Activated CD4-positive, alpha-beta T cell treated with anti-CD3 and anti-CD28 coated beads, Interleukin-2, amount 10 ng/mL, durations not matched to agents 24 days and 14 days (primary cell): Measurements from ENCODE around the gene MSI2. TPM values are rescaled to one million over a fixed set of nuclear protein-coding genes. Genes with fewer than 3 reads are reported as not detected.

Experiments used
- DNase-seq: peaks from one replicate; pipeline ENCODE4 v3.0.0; 2022
- H3K27ac Mint-ChIP-seq: one replicate; pipeline ENCODE4 v1.8.0; 2022; ENCODE audit warnings: mild to moderate bottlenecking, mixed read lengths
- H3K27me3 Mint-ChIP-seq: one replicate; pipeline ENCODE4 v1.8.0; 2022; ENCODE audit warnings: mixed read lengths
- H3K36me3 Mint-ChIP-seq: one replicate; pipeline ENCODE4 v1.8.0; 2022; ENCODE audit warnings: low read depth, mild to moderate bottlenecking, mixed read lengths
- H3K4me1 Mint-ChIP-seq: one replicate; pipeline ENCODE4 v1.8.0; 2021; ENCODE audit warnings: mixed read lengths
- H3K4me3 Mint-ChIP-seq: one replicate; pipeline ENCODE4 v1.8.0; 2022; ENCODE audit warnings: mild to moderate bottlenecking, moderate library complexity, mixed read lengths
- H3K9me3 Mint-ChIP-seq: one replicate; pipeline ENCODE4 v1.8.0; 2021; ENCODE audit warnings: mixed read lengths
- intact Hi-C: fragments of 100-400 bp; cut with micrococcal nuclease; formaldehyde crosslinking; loops from one replicate; pipeline ENCODE4 v1.15.1; 2023
- total RNA-seq: library from RNA; stranded (reverse); gene quantifications from 2 replicates; pipeline ENCODE4 v1.2.3, GENCODE V29; 2022

Gene MSI2
- total RNA-seq, 1 donor from 2014 or later: 172 TPM

GRCh38 chr17:57511475-57512123 lies 255.3 kb downstream of the MSI2 start:
- intact Hi-C loops: loop anchor here (10.0 kb wide), 1 partner anchor 267 kb away; no protein-coding TSS in a partner anchor
- H3K9me3 Mint-ChIP-seq: no peaks in the 10 kb centered on the region
- H3K36me3 Mint-ChIP-seq: peaks cover 8% of the 10 kb centered on the region
- peaks cover 29% of the 10 kb centered on the region for H3K4me1 Mint-ChIP-seq
- H3K4me3 Mint-ChIP-seq: no peak overlapping the region
- no peak for DNase-seq
- H3K27me3 Mint-ChIP-seq: no peaks in the 10 kb centered on the region
- no peak overlapping the region for H3K27ac Mint-ChIP-seq

- Mint-ChIP-seq H3K4me1 (peaks cover 29% of the 10 kb centered on the region), H3K9me3 (no peaks in the 10 kb centered on the region), H3K27ac (no peak overlapping the region), H3K36me3 (peaks cover 8% of the 10 kb centered on the region), H3K4me3 (no peak overlapping the region), H3K27me3 (no peaks in the 10 kb centered on the region)
- intact Hi-C loops: loop anchor here (10.0 kb wide), 1 partner anchor 267 kb away; no protein-coding TSS in a partner anchor
- DNase-seq: no peak
Observed at GRCh38 chr17:57512258-57512657, 255.9 kb downstream of the MSI2 start.

GRCh38 chr17:57512691-57513090 lies 256.4 kb downstream of the MSI2 start:
- peaks cover 29% of the 10 kb centered on the region for H3K4me1 Mint-ChIP-seq
- no peaks in the 10 kb centered on the region for H3K27me3 Mint-ChIP-seq
- no peak for DNase-seq
- no peak overlapping the region for H3K27ac Mint-ChIP-seq
- H3K9me3 Mint-ChIP-seq: no peaks in the 10 kb centered on the region
- H3K4me3 Mint-ChIP-seq: no peak overlapping the region
- H3K36me3 Mint-ChIP-seq: peaks cover 8% of the 10 kb centered on the region
- intact Hi-C loops: loop anchor here (10.0 kb wide), 1 partner anchor 268 kb away; no protein-coding TSS in a partner anchor

- no peak overlapping the region for H3K4me3 Mint-ChIP-seq
- peaks cover 7% of the 10 kb centered on the region for H3K36me3 Mint-ChIP-seq
- no peaks in the 10 kb centered on the region for H3K9me3 Mint-ChIP-seq
- H3K4me1 Mint-ChIP-seq: peaks cover 24% of the 10 kb centered on the region
- intact Hi-C loops: loop anchor here (10.0 kb wide), 1 partner anchor 269 kb away; no protein-coding TSS in a partner anchor
- no peak for DNase-seq
- peak overlapping the region; percentile 56 for H3K27ac Mint-ChIP-seq
- no peaks in the 10 kb centered on the region for H3K27me3 Mint-ChIP-seq
Observed at GRCh38 chr17:57513569-57513968, 257.2 kb downstream of the MSI2 start.

GRCh38 chr17:57514614-57515013 lies 258.3 kb downstream of the MSI2 start:
- peaks cover 22% of the 10 kb centered on the region for H3K4me1 Mint-ChIP-seq
- intact Hi-C loops: loop anchor here (10.0 kb wide), 1 partner anchor 270 kb away; no protein-coding TSS in a partner anchor
- peak overlapping the region; percentile 51 for H3K27ac Mint-ChIP-seq

GRCh38 chr17:57515662-57516211 lies 259.4 kb downstream of the MSI2 start:
- Mint-ChIP-seq H3K27ac (no peak overlapping the region), H3K4me1 (peaks cover 19% of the 10 kb centered on the region), H3K27me3 (no peaks in the 10 kb centered on the region), H3K36me3 (peaks cover 5% of the 10 kb centered on the region), H3K9me3 (no peaks in the 10 kb centered on the region), H3K4me3 (no peak overlapping the region)
- intact Hi-C loops: loop anchor here (10.0 kb wide), 1 partner anchor 271 kb away; no protein-coding TSS in a partner anchor
- DNase-seq: no peak

More at GRCh38 chr17:57514614-57515013, 258.3 kb downstream of the MSI2 start:
- H3K36me3 Mint-ChIP-seq: peaks cover 8% of the 10 kb centered on the region
- H3K27me3 Mint-ChIP-seq: no peaks in the 10 kb centered on the region
- H3K4me3 Mint-ChIP-seq: peak overlapping the region; percentile 21
- H3K9me3 Mint-ChIP-seq: no peaks in the 10 kb centered on the region
- DNase-seq: no peak

GRCh38 chr17:57516290-57517230 lies 260.2 kb downstream of the MSI2 start:
- Mint-ChIP-seq H3K27ac (no peak overlapping the region), H3K4me1 (peaks cover 19% of the 10 kb centered on the region), H3K36me3 (peaks cover 2% of the 10 kb centered on the region), H3K9me3 (no peaks in the 10 kb centered on the region), H3K4me3 (no peak overlapping the region), H3K27me3 (no peaks in the 10 kb centered on the region)
- intact Hi-C loops: loop anchor here (10.0 kb wide), 1 partner anchor 272 kb away; no protein-coding TSS in a partner anchor
- no peak for DNase-seq

GRCh38 chr17:57517273-57517631 lies 260.9 kb downstream of the MSI2 start:
- Mint-ChIP-seq H3K36me3 (peaks cover 2% of the 10 kb centered on the region), H3K4me3 (no peak overlapping the region), H3K27me3 (no peaks in the 10 kb centered on the region), H3K27ac (no peak overlapping the region), H3K9me3 (no peaks in the 10 kb centered on the region), H3K4me1 (peaks cover 17% of the 10 kb centered on the region)
- intact Hi-C loops: loop anchor here (10.0 kb wide), 1 partner anchor 272 kb away; no protein-coding TSS in a partner anchor
- DNase-seq: no peak

- peaks cover 17% of the 10 kb centered on the region for H3K4me1 Mint-ChIP-seq
- no peaks in the 10 kb centered on the region for H3K27me3 Mint-ChIP-seq
- no peak overlapping the region for H3K27ac Mint-ChIP-seq
- no peak overlapping the region for H3K4me3 Mint-ChIP-seq
- H3K36me3 Mint-ChIP-seq: peaks cover 2% of the 10 kb centered on the region
- intact Hi-C loops: loop anchor here (10.0 kb wide), 1 partner anchor 273 kb away; no protein-coding TSS in a partner anchor
- DNase-seq: no peak
- H3K9me3 Mint-ChIP-seq: no peaks in the 10 kb centered on the region
Observed at GRCh38 chr17:57517632-57518456, 261.5 kb downstream of the MSI2 start.

GRCh38 chr17:57518587-57519581 lies 262.6 kb downstream of the MSI2 start:
- H3K27me3 Mint-ChIP-seq: no peaks in the 10 kb centered on the region
- H3K36me3 Mint-ChIP-seq: peaks cover 2% of the 10 kb centered on the region
- H3K27ac Mint-ChIP-seq: peak overlapping the region; percentile 54
- DNase-seq: no peak
- H3K4me1 Mint-ChIP-seq: peaks cover 18% of the 10 kb centered on the region
- no peak overlapping the region for H3K4me3 Mint-ChIP-seq
- intact Hi-C loops: loop anchor here (10.0 kb wide), 1 partner anchor 274 kb away; no protein-coding TSS in a partner anchor
- H3K9me3 Mint-ChIP-seq: no peaks in the 10 kb centered on the region

GRCh38 chr17:57519800-57520199 lies 263.5 kb downstream of the MSI2 start:
- no peak for DNase-seq
- H3K27ac Mint-ChIP-seq: no peak overlapping the region
- H3K4me3 Mint-ChIP-seq: no peak overlapping the region
- H3K27me3 Mint-ChIP-seq: no peaks in the 10 kb centered on the region
- H3K9me3 Mint-ChIP-seq: no peaks in the 10 kb centered on the region
- peaks cover 17% of the 10 kb centered on the region for H3K4me1 Mint-ChIP-seq
- peaks cover 4% of the 10 kb centered on the region for H3K36me3 Mint-ChIP-seq
- intact Hi-C loops: loop anchor here (5.0 to 10.0 kb wide), 2 partner anchors 32 to 275 kb away; no protein-coding TSS in a partner anchor

GRCh38 chr17:57521606-57522005 lies 265.3 kb downstream of the MSI2 start:
- H3K4me1 Mint-ChIP-seq: peaks cover 15% of the 10 kb centered on the region
- intact Hi-C loops: loop anchor here (5.0 kb wide), 1 partner anchor 34 kb away; no protein-coding TSS in a partner anchor
- H3K9me3 Mint-ChIP-seq: no peaks in the 10 kb centered on the region
- no peak for DNase-seq
- no peaks in the 10 kb centered on the region for H3K27me3 Mint-ChIP-seq
- no peak overlapping the region for H3K27ac Mint-ChIP-seq
- H3K36me3 Mint-ChIP-seq: peaks cover 5% of the 10 kb centered on the region
- H3K4me3 Mint-ChIP-seq: no peak overlapping the region
